ENCODE data around the gene FUS. TPM values are rescaled to one million over a fixed set of nuclear protein-coding genes. Genes with fewer than 3 reads are reported as not detected.

Gene FUS
- total and polyA plus RNA-seq, 2 experiments from 2014 or later: 54.4 to 618 TPM

- no peaks in the 10 kb centered on the region for H3K4me1 ChIP-seq (ENCODE audit: low read depth)
- H3K9me3 ChIP-seq (ENCODE audit: low read depth): no peaks in the 10 kb centered on the region
- H3K27me3 ChIP-seq: peaks cover 62% of the 10 kb centered on the region
- H3K4me3 ChIP-seq: peak within 1 kb of the TSS; percentile 40
- H3K36me3 ChIP-seq: no peaks in the 10 kb centered on the region
- TF ChIP-seq, protein P1, sequence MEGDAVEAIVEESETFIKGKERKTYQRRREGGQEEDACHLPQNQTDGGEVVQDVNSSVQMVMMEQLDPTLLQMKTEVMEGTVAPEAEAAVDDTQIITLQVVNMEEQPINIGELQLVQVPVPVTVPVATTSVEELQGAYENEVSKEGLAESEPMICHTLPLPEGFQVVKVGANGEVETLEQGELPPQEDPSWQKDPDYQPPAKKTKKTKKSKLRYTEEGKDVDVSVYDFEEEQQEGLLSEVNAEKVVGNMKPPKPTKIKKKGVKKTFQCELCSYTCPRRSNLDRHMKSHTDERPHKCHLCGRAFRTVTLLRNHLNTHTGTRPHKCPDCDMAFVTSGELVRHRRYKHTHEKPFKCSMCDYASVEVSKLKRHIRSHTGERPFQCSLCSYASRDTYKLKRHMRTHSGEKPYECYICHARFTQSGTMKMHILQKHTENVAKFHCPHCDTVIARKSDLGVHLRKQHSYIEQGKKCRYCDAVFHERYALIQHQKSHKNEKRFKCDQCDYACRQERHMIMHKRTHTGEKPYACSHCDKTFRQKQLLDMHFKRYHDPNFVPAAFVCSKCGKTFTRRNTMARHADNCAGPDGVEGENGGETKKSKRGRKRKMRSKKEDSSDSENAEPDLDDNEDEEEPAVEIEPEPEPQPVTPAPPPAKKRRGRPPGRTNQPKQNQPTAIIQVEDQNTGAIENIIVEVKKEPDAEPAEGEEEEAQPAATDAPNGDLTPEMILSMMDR (IDR thresholded peaks at IDR 0.05; ENCODE audit: low read depth, low read length): no peak
- no peak within 1 kb of the TSS for H3K27ac ChIP-seq
- no peak for DNase-seq (ENCODE audit: low read depth in 1 of 2, low spot score in 1 of 2)
Measured at GRCh38 chr16:31213877-31214707, 34.2 kb downstream of the FUS start, which contains the start of gene TRIM72. TSS of gene TRIM72 (plus strand) at chr16:31214119. CDS start at chr16:31214739, 620 bp downstream.

- H3K4me3 ChIP-seq: peak overlapping the region; percentile 40
- DNase-seq (ENCODE audit: low read depth in 1 of 2, low spot score in 1 of 2): no peak
- H3K4me1 ChIP-seq (ENCODE audit: low read depth): no peaks in the 10 kb centered on the region
- TF ChIP-seq, protein P1 (IDR thresholded peaks at IDR 0.05; ENCODE audit: low read depth, low read length): no peak
- H3K27ac ChIP-seq: no peak overlapping the region
- H3K9me3 ChIP-seq (ENCODE audit: low read depth): no peaks in the 10 kb centered on the region
- H3K27me3 ChIP-seq: peaks cover 66% of the 10 kb centered on the region
- H3K36me3 ChIP-seq: no peaks in the 10 kb centered on the region
Measured at GRCh38 chr16:31214708-31215286, 34.9 kb downstream of the FUS start.

- TF ChIP-seq, protein P1 (IDR thresholded peaks at IDR 0.05; ENCODE audit: low read depth, low read length): no peak
- Histone ChIP-seq H3K27ac (no peak overlapping the region), H3K36me3 (no peaks in the 10 kb centered on the region), H3K4me3 (peak overlapping the region; percentile 40), H3K4me1 (ENCODE audit: low read depth) (no peaks in the 10 kb centered on the region), H3K27me3 (peaks cover 67% of the 10 kb centered on the region), H3K9me3 (ENCODE audit: low read depth) (no peaks in the 10 kb centered on the region)
- peak; percentile 77 to 84 for DNase-seq (ENCODE audit: low read depth in 1 of 2, low spot score in 1 of 2)
Measured at GRCh38 chr16:31215287-31216162, 35.6 kb downstream of the FUS start.

- Histone ChIP-seq H3K27ac (no peak within 1 kb of the TSS), H3K27me3 (peaks cover 73% of the 10 kb centered on the region), H3K9me3 (ENCODE audit: low read depth) (no peaks in the 10 kb centered on the region), H3K36me3 (no peaks in the 10 kb centered on the region), H3K4me1 (ENCODE audit: low read depth) (no peaks in the 10 kb centered on the region), H3K4me3 (peak within 1 kb of the TSS; percentile 40)
- no peak for DNase-seq (ENCODE audit: low read depth in 1 of 2, low spot score in 1 of 2)
- TF ChIP-seq, protein P1 (IDR thresholded peaks at IDR 0.05; ENCODE audit: low read depth, low read length): no peak
Measured at GRCh38 chr16:31216422-31217135, 36.6 kb downstream of the FUS start, which contains the start of gene PYDC1. TSS of gene PYDC1 (minus strand) at chr16:31217135. CDS start at chr16:31217028, 107 bp downstream.

DNA sequence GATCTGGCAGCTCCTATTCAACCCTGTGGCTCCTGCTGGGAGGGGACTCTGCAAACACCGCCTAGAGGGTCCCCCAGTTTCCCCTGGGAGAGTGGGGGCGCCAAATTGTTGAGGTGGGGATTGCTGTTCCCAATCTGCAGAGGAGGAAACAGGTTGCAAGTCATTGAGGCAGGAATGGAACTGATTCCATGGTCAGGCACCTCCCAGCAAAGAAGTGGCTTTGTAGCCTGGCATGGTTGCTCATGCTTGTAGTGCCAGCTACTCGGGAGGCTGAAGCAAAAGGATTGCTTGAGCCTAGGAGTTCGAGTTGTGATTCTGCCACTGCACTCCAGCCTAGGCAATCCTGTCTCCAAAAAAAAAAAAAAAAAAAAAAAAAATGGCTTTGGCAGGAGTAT lies 37.2 kb downstream of the FUS start:
- Histone ChIP-seq H3K27ac (no peak overlapping the region), H3K9me3 (ENCODE audit: low read depth) (no peaks in the 10 kb centered on the region), H3K4me3 (no peak overlapping the region), H3K4me1 (ENCODE audit: low read depth) (no peaks in the 10 kb centered on the region), H3K36me3 (no peaks in the 10 kb centered on the region), H3K27me3 (peaks cover 69% of the 10 kb centered on the region)
- DNase-seq (ENCODE audit: low read depth in 1 of 2, low spot score in 1 of 2): no peak
- TF ChIP-seq, protein P1 (IDR thresholded peaks at IDR 0.05; ENCODE audit: low read depth, low read length): no peak

All from cardiac muscle cell (in vitro differentiated cells and primary cell).